ENCODE measurements around the gene DLGAP4. TPM values are rescaled to one million over a fixed set of nuclear protein-coding genes. Genes with fewer than 3 reads are reported as not detected.

Gene DLGAP4
- polyA plus RNA-seq, 2 of the 4 experiments (the other 2 are of a cell fraction), result 11.9 to 36.7 TPM

DNA sequence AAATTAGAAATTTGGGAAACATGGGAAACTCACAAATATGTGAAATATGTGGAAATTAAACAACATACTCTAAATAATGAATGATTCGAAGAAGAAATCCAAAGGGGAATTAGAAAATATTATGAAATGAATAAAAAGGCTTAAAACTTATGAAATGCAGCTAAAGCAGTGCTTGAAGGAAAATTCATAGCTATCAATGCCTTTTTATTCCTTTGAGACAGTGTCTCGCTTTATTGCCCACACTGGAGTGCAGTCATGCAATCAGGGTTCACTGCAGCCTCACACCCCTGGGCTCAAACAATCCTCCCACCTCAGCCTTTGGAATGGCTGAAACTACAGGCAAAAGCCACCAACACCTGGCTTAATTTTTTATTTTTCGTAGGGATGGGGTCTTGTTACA is 259.4 kb downstream of the DLGAP4 start:
- 23% methylated on average over 3 of the region's 3 CpGs for WGBS (ENCODE audit: missing lambda C conversion rate)
- H3K27ac ChIP-seq, result no peak overlapping the region
- ChIA-PET CTCF (interaction anchor here (1.1 to 1.2 kb wide), 2 partner anchors 24 to 39 kb away, joined by 3 read pairs; no protein-coding TSS in a partner anchor), POLR2A (no interaction called here)
- peaks cover 12% of the 10 kb centered on the region; the same call in 1 of the 3 replicates for H3K9me3 ChIP-seq
- no peaks in the 10 kb centered on the region for H3K4me1 ChIP-seq
- TF ChIP-seq RCOR1 (IDR thresholded peaks at IDR 0.05; ENCODE audit: low read depth, low read length) (no peak), ZFP36 (IDR thresholded peaks at IDR 0.05; ENCODE audit: borderline replicate concordance, partially characterized antibody) (no peak), FOSL2 (IDR thresholded peaks at IDR 0.05) (no peak), FOSL2 (CRISPR knock-in tag; IDR thresholded peaks at IDR 0.05) (no peak), EHMT2 (IDR thresholded peaks at IDR 0.05; ENCODE audit: low read depth) (no peak), FOSB (CRISPR knock-in tag; IDR thresholded peaks at IDR 0.05) (no peak), CBX8 (IDR thresholded peaks at IDR 0.05) (no peak), MYC (IDR thresholded peaks at IDR 0.05; ENCODE audit: borderline replicate concordance, low read length) (no peak), SREBF2 (IDR thresholded peaks at IDR 0.05) (no peak), KDM5A (IDR thresholded peaks at IDR 0.05) (no peak), JUNB (IDR thresholded peaks at IDR 0.05) (no peak), GATA3 (IDR thresholded peaks at IDR 0.05; ENCODE audit: borderline replicate concordance) (no peak)
- TF ChIP-seq, protein P1, sequence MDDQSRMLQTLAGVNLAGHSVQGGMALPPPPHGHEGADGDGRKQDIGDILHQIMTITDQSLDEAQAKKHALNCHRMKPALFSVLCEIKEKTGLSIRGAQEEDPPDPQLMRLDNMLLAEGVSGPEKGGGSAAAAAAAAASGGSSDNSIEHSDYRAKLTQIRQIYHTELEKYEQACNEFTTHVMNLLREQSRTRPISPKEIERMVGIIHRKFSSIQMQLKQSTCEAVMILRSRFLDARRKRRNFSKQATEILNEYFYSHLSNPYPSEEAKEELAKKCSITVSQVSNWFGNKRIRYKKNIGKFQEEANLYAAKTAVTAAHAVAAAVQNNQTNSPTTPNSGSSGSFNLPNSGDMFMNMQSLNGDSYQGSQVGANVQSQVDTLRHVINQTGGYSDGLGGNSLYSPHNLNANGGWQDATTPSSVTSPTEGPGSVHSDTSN (IDR thresholded peaks at IDR 0.05), result no peak
- TF ChIP-seq, protein P2, sequence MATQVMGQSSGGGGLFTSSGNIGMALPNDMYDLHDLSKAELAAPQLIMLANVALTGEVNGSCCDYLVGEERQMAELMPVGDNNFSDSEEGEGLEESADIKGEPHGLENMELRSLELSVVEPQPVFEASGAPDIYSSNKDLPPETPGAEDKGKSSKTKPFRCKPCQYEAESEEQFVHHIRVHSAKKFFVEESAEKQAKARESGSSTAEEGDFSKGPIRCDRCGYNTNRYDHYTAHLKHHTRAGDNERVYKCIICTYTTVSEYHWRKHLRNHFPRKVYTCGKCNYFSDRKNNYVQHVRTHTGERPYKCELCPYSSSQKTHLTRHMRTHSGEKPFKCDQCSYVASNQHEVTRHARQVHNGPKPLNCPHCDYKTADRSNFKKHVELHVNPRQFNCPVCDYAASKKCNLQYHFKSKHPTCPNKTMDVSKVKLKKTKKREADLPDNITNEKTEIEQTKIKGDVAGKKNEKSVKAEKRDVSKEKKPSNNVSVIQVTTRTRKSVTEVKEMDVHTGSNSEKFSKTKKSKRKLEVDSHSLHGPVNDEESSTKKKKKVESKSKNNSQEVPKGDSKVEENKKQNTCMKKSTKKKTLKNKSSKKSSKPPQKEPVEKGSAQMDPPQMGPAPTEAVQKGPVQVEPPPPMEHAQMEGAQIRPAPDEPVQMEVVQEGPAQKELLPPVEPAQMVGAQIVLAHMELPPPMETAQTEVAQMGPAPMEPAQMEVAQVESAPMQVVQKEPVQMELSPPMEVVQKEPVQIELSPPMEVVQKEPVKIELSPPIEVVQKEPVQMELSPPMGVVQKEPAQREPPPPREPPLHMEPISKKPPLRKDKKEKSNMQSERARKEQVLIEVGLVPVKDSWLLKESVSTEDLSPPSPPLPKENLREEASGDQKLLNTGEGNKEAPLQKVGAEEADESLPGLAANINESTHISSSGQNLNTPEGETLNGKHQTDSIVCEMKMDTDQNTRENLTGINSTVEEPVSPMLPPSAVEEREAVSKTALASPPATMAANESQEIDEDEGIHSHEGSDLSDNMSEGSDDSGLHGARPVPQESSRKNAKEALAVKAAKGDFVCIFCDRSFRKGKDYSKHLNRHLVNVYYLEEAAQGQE (IDR thresholded peaks at IDR 0.05), result no peak
- TF ChIP-seq, protein P3, sequence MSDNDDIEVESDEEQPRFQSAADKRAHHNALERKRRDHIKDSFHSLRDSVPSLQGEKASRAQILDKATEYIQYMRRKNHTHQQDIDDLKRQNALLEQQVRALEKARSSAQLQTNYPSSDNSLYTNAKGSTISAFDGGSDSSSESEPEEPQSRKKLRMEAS (IDR thresholded peaks at IDR 0.05), result no peak
- TF ChIP-seq, protein P4, sequence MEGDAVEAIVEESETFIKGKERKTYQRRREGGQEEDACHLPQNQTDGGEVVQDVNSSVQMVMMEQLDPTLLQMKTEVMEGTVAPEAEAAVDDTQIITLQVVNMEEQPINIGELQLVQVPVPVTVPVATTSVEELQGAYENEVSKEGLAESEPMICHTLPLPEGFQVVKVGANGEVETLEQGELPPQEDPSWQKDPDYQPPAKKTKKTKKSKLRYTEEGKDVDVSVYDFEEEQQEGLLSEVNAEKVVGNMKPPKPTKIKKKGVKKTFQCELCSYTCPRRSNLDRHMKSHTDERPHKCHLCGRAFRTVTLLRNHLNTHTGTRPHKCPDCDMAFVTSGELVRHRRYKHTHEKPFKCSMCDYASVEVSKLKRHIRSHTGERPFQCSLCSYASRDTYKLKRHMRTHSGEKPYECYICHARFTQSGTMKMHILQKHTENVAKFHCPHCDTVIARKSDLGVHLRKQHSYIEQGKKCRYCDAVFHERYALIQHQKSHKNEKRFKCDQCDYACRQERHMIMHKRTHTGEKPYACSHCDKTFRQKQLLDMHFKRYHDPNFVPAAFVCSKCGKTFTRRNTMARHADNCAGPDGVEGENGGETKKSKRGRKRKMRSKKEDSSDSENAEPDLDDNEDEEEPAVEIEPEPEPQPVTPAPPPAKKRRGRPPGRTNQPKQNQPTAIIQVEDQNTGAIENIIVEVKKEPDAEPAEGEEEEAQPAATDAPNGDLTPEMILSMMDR (IDR thresholded peaks at IDR 0.05), result no peak
- no peak for FAIRE-seq
- DNase-seq (ENCODE audit: low read depth in 1 of 2, low spot score in 1 of 2), result no peak
- ATAC-seq, result no peak
- no peak overlapping the region for H3K4me2 ChIP-seq
- no peak overlapping the region for H3K4me3 ChIP-seq

DNA sequence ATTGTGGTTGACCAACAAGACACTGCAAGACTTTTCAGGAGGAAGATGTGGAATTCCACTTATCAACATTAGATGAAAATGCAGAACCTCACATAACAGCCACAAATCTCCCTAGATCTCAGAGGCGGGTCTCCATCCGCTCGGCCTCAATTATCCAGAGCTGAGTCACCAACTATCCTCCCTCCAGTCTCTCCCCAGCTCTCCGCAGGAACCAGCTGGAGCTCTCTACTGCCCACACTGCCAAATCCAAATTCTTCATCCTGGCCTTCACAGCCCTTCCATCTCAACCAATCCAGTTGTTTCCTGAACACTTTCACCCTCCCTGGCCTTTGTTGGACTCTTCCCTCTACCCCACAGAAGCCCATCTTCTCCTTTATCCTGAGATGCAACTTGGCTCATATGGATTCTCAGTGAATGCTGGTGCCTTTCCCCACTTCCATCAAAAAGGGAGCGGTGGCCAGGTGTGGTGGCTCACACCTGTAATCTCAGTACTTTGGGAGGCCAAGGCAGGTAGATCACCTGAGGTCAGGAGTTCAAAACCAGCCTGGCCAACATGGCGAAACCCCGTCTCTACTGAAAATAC is 263.8 kb downstream of the DLGAP4 start:
- FAIRE-seq, result no peak
- ChIA-PET CTCF (interaction anchor here (1.0 kb wide), 1 partner anchor 8 kb away, joined by 3 read pairs; no protein-coding TSS in a partner anchor), POLR2A (no interaction called here)
- WGBS (ENCODE audit: missing lambda C conversion rate), result 83% methylated on average over 7 of the region's 7 CpGs
- H3K4me3 ChIP-seq, result no peak overlapping the region
- H3K27ac ChIP-seq, result no peak overlapping the region
- no peak for ATAC-seq
- DNase-seq (ENCODE audit: low read depth in 1 of 2, low spot score in 1 of 2), result no peak
- H3K4me1 ChIP-seq, result peaks cover 8% of the 10 kb centered on the region
- TF ChIP-seq, protein P5, sequence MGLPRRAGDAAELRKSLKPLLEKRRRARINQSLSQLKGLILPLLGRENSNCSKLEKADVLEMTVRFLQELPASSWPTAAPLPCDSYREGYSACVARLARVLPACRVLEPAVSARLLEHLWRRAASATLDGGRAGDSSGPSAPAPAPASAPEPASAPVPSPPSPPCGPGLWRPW (IDR thresholded peaks at IDR 0.05), result no peak
- TF ChIP-seq FOSL2 (IDR thresholded peaks at IDR 0.05), result no peak
- TF ChIP-seq FOSL2 (CRISPR knock-in tag; IDR thresholded peaks at IDR 0.05), result no peak
- no peak for TF ChIP-seq RARB (CRISPR knock-in tag; IDR thresholded peaks at IDR 0.05)
- no peak for TF ChIP-seq HOXA7 (CRISPR knock-in tag; IDR thresholded peaks at IDR 0.05)
- no peak for TF ChIP-seq RFX5 (IDR thresholded peaks at IDR 0.05)
- TF ChIP-seq MAFK (IDR thresholded peaks at IDR 0.05; ENCODE audit: partially characterized antibody), result no peak
- no peak for TF ChIP-seq RAD21 (conservative IDR thresholded peaks at IDR 0.05 in 1 of 2, IDR thresholded peaks at IDR 0.05 in 1 of 2)
- TF ChIP-seq, protein P1 (IDR thresholded peaks at IDR 0.05), result no peak
- TF ChIP-seq, protein P2 (IDR thresholded peaks at IDR 0.05), result no peak
- peaks cover 9% of the 10 kb centered on the region; the same call in 1 of the 3 replicates for H3K9me3 ChIP-seq
- no peak overlapping the region for H3K4me2 ChIP-seq
